ENCODE data around the gene AAK1.
"Not testable (repeated sequence)": the region's sequence is repeated elsewhere in the genome, so short reads cannot be mapped to it uniquely, and the experiment has no call there.

The AAK1 gene

GRCh38 chr2:69659349-69659748 lies 15.8 kb upstream of the AAK1 start:
- no peak for ATAC-seq

GRCh38 chr2:69652206-69652605 lies 8.7 kb upstream of the AAK1 start:
- no peak for ATAC-seq

GRCh38 chr2:69647196-69647595 lies 3.7 kb upstream of the AAK1 start:
- ATAC-seq, result not testable (repeated sequence)

DNA sequence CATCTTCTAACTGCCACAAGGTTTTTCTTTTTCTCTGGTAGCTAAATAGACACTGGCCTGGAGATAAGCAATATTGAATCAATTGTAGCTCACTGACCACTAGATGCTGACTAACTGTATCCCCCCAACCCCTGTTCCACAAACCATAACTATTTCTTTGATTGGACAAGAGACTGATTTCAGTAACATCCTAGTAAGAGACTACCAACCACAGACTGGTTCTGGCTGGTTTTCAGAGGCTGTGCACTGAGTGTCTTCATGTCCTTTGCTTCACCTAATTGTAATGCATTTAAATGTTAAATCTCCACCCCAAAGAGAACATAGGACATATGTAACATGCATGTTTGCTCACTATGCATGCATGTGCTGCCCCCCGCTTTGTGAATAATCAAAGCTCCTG lies 3.2 kb upstream of the AAK1 start:
- ATAC-seq, result no peak

- ATAC-seq, result no peak
Measured at GRCh38 chr2:69645921-69646320, 2.4 kb upstream of the AAK1 start.

DNA sequence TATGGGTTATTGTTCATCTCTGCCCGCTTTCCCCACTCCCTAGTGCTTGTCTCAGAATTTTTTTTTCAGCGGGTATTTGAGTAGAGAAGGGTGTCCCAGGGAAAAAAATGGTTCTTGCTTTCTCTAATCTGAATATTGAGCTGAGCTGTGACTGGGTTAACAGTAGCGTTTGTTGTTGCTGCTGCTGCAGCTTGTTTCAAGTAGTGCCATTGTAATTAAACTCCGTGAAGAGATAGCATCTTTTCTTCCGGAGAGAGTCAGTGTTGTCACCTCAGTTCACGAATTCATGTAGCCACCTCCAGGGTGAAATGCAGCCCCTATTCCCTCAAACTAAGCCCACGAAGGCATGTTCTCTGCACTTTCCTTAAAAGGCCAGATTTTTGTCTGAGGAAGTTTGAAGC lies 1.5 kb upstream of the AAK1 start:
- ATAC-seq, result no peak

DNA sequence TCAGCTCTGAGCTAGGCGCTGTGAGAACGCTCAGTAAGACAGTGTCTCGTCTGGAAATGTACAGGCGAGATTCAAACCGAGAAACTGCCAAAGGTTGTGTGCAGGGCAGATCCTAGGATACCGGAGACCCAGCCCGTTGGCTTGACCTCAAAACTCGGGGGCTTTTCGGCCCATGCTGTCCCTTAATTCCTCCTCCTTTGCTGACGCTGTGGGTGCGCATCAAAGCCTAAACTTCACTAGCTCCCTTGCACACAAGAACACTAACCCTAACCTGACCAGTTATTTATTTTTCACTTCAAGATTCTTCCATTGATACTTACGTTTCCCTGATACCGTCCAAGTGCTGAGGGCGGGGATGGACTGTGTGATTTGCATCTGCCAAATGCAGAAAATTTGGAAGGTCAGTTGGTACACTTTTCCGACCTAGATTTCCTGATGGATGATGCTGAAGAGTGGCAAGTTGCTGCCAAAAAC lies 1.0 kb upstream of the AAK1 start:
- ATAC-seq, result peak in 1 of 2 donors; percentile 22

DNA sequence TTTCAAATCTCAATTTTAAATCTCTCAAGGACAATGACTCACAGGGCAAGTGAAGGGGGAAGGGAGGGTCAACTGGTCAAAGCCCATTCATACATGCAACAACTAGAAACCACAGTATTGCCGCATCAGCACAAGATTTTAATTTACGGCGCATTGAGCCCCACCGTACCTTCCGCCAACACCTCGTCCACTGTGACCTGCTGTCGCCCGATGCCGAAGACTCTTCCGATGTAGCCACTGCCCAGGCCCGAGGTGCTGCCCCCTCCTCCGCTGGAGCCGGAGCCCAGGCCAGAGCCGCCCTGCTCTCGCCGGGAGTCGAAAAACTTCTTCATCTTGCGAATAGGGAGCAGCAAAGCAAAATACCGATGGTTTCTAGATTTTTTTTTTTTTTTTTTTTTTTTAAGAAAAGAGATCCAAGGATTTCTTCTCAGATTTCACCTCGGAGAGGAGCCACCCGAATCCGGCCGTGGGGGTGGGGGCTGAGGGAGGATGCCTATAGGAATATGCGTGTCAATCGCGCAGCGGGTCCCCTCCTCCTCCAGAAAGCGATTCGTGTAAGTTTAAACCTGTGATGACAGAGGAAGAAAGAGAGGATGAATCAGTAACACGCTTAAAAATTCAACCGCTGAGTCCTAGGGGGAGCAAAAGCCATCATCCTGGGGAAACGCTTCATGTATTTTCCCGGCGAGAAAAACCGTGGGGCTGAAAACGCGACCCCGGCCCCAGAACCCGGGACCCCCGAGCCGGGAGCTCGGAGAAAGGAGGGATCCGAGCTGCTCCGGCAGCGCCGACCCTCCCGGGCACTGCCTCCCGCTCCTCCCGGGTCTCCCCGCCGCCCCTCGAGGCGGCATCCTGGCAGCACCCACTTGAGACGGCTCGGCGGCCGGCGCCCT lies 584 bp downstream of the AAK1 start:
- peak; percentile 54 to 61 for ATAC-seq

GRCh38 chr2:69641887-69642708 lies 1.4 kb downstream of the AAK1 start:
- no peak for ATAC-seq

GRCh38 chr2:69641471-69641870 lies 2.1 kb downstream of the AAK1 start:
- no peak for ATAC-seq

DNA sequence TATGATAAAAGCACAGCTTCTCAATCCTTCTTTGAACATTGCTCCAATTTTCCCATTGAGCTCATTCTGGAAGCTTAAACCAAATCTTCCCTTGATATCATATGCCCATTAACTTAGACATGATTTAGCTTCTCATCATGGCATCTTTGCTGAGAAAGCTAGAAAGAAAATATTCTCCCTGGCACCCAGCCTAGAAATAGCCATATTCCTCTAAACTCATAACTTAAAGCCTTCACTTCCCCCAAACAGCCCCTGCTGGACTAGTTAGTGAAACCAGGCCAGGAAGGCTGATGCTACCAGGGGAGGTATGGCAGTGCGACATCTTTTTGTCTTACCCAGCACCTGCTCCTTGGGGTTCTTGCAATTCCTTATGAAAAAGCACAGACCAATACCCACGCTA lies 4.3 kb downstream of the AAK1 start:
- no peak for ATAC-seq

DNA sequence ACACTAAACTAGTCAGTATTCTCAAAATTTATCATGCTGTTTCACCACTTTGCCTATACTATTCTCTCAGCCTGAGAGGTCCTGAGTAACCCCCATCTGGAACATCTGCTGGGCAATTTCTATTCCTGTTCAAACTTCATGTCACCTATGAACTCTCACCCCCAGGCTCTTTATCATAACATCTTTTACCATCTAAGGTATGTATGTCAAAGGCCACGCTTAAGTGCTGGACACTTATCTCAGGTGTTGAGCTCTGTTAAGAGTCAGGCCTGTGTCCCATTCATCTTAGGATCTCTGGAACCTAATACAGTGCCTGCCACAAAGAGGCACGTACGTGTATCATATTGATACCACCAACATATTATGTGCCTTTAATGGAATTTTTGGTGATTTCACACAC lies 4.9 kb downstream of the AAK1 start:
- no peak for ATAC-seq

DNA sequence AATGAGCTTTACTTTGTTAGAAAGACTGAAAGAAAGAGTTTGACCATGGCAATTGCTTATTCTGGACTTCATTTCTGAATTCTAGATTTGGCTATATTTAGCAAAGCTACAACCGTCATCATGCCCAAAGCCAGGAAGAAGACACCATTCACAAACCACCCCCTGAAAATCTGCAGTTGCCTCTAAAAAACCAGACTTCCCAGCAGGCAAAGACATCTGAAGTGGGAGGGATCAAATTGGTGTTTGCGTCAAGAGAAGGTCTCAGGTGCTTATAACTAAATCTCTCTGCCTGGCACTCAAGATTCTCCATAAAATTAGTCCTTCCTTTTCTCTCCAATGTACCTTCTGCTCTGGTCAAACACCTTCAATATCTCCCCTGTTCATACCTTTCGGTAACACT lies 5.6 kb downstream of the AAK1 start:
- no peak for ATAC-seq

GRCh38 chr2:69636395-69636794 lies 7.1 kb downstream of the AAK1 start:
- no peak for ATAC-seq

DNA sequence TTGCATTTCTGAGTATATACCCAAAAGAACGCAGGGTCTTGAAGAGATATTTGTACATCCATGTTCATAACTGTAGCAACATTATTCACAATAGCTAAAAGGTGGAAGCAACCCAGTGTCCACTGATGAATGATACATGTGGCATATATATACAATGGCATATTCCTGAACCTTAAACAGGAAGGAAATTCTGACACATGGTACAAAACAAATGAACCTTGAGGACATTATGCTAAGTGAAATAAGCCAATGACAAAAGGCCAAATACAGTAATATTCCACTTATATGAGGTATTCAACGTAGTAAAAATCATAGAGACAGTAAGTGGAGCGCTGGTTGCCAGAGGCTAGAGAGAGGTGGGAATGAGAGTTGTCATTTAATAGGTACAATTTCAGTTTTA lies 8.1 kb downstream of the AAK1 start:
- ATAC-seq, result no peak

DNA sequence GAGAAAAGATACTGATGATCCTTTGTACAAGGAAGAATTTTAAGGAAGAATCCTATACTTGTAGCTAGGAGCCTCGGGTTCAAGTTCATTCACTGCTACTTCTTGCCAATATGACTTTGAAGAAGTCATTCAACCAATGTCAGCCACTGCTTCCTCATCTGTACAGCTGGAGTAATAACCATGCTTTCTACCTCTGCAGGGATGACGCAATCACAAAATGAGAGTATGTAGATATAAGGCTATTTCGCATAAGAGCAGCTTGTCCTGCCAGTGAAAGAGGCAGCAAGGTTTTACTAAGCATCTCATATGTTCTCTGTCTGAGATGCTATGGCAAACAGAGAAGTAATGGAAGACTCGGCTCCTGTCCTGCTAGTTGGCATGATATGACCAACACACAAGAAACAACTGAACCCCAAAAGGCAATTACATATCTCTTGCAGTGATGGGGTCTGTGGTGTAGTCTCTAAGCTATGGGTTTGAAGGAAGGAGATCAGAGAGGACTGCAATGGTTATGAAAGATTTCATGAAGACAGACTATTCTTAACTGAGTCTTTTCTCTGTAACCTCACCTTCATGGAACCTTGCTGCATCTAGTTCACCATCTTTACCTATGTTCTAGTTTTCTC lies 9.2 kb downstream of the AAK1 start:
- no peak for ATAC-seq

GRCh38 chr2:69631402-69631801 lies 12.1 kb downstream of the AAK1 start:
- ATAC-seq, result no peak

GRCh38 chr2:69629921-69630608 lies 13.5 kb downstream of the AAK1 start:
- ATAC-seq, result no peak

DNA sequence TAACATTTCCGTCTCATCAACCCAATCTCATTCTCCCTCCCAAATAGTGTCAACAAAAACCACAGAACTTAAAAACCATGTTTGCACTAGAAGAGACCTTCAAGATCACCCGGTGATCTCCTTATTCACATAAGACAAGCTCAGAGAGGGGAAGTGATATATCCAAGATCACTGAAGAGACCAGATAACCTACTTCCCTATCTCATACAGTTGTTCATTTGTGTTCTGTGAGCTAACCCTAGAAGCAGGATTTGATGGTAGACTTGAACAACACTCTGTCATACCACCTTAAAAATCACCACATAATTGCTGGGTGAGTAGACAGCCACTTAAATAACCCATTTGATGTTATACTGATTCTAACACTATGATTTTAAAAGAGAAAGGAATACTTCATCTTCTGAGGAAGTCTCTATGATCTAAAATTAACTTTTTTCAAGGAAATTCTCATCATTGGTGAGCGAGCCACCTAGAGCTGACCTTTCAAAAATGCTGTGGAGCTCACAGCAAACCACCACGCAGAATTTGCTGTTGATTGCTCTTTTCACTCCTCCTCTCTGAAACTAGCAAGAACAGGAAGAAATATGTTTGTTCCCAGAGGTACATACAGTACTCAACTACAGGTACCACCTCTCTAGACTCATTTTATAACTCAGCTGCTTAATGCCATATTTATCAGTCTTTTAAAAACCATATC lies 15.1 kb downstream of the AAK1 start:
- peak; percentile 91 to 92 for ATAC-seq

GRCh38 chr2:69625078-69625795 lies 18.3 kb downstream of the AAK1 start:
- ATAC-seq, result peak in 1 of 2 donors; percentile 7

DNA sequence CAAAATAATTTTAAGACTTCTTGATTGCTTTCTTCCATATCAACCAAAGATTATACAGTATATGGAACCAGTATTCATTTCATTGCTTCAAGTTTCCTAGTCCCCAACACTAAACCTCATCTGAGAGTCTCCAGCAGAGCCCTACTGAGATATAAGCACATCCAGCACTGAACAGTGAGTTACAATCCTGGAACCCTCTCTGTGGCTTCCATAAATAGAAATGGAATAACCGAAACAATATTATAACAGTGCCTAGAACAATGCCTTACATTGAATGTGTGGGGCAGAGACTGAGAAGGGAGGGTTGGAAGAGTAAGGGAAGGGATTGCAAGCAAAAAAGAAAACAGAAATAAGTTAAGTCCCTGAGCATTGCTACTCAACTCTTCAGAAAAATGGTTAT lies 18.9 kb downstream of the AAK1 start:
- no peak for ATAC-seq

Data from activated CD4-positive, CD25-positive, alpha-beta regulatory T cell treated with anti-CD3 and anti-CD28 coated beads, Interleukin-2, amount 50 U/mL, for 24 hours (primary cell).